ENCODE data around the gene PAX7.

The PAX7 gene

DNA sequence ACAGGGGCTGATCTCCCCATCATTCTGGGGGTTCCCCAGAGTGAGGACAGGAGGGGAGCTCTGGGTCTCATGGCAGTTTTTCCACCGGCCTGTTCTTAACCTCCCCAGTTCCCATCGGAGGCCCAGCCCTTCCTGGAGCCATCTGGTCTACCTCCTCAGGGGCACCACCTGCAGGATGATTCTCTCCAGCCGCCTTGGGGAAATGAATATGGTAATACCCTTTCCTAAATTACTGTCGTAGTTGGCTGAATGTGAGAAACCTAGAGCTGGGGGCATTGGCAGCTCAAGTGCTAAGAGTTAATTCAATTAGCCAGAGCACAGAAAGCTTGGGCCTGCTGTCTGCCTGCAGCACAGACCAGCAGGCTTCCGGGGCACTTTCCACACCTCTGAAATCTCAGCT lies 163.9 kb downstream of the PAX7 start:
- DNase-seq (ENCODE audit: low read depth): no peak
- TF ChIP-seq, protein P1, sequence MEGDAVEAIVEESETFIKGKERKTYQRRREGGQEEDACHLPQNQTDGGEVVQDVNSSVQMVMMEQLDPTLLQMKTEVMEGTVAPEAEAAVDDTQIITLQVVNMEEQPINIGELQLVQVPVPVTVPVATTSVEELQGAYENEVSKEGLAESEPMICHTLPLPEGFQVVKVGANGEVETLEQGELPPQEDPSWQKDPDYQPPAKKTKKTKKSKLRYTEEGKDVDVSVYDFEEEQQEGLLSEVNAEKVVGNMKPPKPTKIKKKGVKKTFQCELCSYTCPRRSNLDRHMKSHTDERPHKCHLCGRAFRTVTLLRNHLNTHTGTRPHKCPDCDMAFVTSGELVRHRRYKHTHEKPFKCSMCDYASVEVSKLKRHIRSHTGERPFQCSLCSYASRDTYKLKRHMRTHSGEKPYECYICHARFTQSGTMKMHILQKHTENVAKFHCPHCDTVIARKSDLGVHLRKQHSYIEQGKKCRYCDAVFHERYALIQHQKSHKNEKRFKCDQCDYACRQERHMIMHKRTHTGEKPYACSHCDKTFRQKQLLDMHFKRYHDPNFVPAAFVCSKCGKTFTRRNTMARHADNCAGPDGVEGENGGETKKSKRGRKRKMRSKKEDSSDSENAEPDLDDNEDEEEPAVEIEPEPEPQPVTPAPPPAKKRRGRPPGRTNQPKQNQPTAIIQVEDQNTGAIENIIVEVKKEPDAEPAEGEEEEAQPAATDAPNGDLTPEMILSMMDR (IDR thresholded peaks at IDR 0.05; ENCODE audit: control insufficient read depth, insufficient read depth, low read depth, low read length, missing control alignments): no peak
- no peak overlapping the region for H3K4me3 ChIP-seq (ENCODE audit: control insufficient read depth, low read depth, low read length)

DNA sequence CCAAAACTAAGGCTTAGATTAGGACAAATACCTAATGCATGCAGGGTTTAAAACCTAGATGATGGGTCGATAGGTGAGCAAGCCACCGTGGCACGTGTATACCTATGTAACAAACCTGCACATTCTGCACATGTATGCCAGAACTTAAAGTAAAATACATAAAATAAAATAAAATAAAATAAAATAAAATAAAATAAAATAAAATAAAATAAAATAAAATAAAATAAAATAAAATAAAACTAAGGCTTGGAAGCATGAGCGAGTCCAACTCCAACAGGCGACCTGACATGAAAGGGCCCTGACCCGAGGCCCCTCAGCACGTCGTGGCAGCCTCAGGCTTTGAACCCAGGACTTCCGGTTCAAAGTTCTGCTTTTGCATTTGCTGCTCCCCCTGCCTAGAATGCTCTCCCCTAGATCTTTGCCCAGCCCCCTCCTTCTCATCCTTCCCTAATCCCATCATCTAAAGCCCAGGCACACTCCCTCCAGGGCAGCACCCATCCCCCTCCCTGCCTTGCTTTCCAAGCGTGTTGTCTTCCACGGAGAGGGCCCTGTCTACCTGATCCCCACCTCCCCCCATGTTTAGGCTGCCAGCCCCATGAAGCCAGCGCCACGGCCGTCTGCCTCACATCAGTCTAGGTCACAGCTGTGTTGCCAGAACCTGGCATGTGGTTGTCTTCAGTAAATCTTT lies 164.5 kb downstream of the PAX7 start:
- H3K4me3 ChIP-seq (ENCODE audit: control insufficient read depth, low read depth, low read length): no peak overlapping the region
- TF ChIP-seq, protein P1 (IDR thresholded peaks at IDR 0.05; ENCODE audit: control insufficient read depth, insufficient read depth, low read depth, low read length, missing control alignments): no peak
- no peak for DNase-seq (ENCODE audit: low read depth)

DNA sequence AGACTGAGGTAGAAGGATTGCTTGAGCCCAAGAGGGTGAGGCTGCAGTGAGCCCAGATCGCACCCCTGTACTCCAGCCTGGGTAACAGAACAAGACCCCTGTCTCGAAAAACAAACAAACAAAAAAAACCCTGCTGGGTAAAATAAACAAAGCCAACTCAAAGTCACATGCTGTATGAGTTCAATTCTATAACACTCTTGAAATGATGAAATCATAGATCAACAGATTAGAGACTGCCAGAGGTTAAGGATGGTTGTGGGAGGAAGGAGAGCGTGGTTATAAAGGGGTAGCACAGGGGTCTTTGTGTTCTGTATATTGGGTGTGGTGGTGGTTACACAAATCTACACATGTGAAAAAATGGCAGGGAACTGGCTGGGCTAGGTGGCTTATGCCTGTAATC lies 166.3 kb downstream of the PAX7 start:
- no peak for DNase-seq (ENCODE audit: low read depth)
- no peak overlapping the region for H3K4me3 ChIP-seq (ENCODE audit: control insufficient read depth, low read depth, low read length)
- TF ChIP-seq, protein P1 (IDR thresholded peaks at IDR 0.05; ENCODE audit: control insufficient read depth, insufficient read depth, low read depth, low read length, missing control alignments): no peak

All from AG09309 (cell line).